ENCODE data around the gene GABRB3.

The GABRB3 gene

GRCh38 chr15:26632500-26632899 lies 140.4 kb downstream of the GABRB3 start:
- Mint-ChIP-seq H3K27ac (ENCODE audit: low read depth) (no peak overlapping the region), H3K9me3 (peaks cover 23% of the 10 kb centered on the region), H3K36me3 (ENCODE audit: insufficient read depth) (no peaks in the 10 kb centered on the region), H3K4me1 (no peaks in the 10 kb centered on the region), H3K27me3 (no peaks in the 10 kb centered on the region), H3K4me3 (no peak overlapping the region)
- DNase-seq (ENCODE audit: low spot score in 2 of 2) (no peak), ATAC-seq (replicated peaks; ENCODE audit: extremely low read depth, poor library complexity, severe bottlenecking) (no peak)

GRCh38 chr15:26631894-26632293 lies 141.0 kb downstream of the GABRB3 start:
- ATAC-seq (replicated peaks; ENCODE audit: extremely low read depth, poor library complexity, severe bottlenecking): no peak
- H3K27me3 Mint-ChIP-seq: no peaks in the 10 kb centered on the region
- H3K36me3 Mint-ChIP-seq (ENCODE audit: insufficient read depth): no peaks in the 10 kb centered on the region
- H3K4me1 Mint-ChIP-seq: no peaks in the 10 kb centered on the region
- no peak for DNase-seq (ENCODE audit: low spot score in 2 of 2)
- H3K27ac Mint-ChIP-seq (ENCODE audit: low read depth): no peak overlapping the region
- H3K4me3 Mint-ChIP-seq: no peak overlapping the region
- peaks cover 23% of the 10 kb centered on the region for H3K9me3 Mint-ChIP-seq

- ATAC-seq (replicated peaks; ENCODE audit: extremely low read depth, poor library complexity, severe bottlenecking): no peak
- Mint-ChIP-seq H3K4me3 (no peak overlapping the region), H3K4me1 (no peaks in the 10 kb centered on the region), H3K9me3 (peaks cover 15% of the 10 kb centered on the region), H3K27ac (ENCODE audit: low read depth) (no peak overlapping the region), H3K27me3 (no peaks in the 10 kb centered on the region), H3K36me3 (ENCODE audit: insufficient read depth) (no peaks in the 10 kb centered on the region)
- DNase-seq (ENCODE audit: low spot score in 2 of 2): no peak
These were observed 142.0 kb downstream of the GABRB3 start for GRCh38 chr15:26630857-26631256.

GRCh38 chr15:26628879-26629529 lies 143.9 kb downstream of the GABRB3 start:
- DNase-seq (ENCODE audit: low spot score in 2 of 2) (no peak), ATAC-seq (replicated peaks; ENCODE audit: extremely low read depth, poor library complexity, severe bottlenecking) (no peak)
- H3K36me3 Mint-ChIP-seq (ENCODE audit: insufficient read depth): no peaks in the 10 kb centered on the region
- no peak overlapping the region for H3K27ac Mint-ChIP-seq (ENCODE audit: low read depth)
- H3K27me3 Mint-ChIP-seq: no peaks in the 10 kb centered on the region
- H3K4me3 Mint-ChIP-seq: no peak overlapping the region
- no peaks in the 10 kb centered on the region for H3K4me1 Mint-ChIP-seq
- H3K9me3 Mint-ChIP-seq: peaks cover 15% of the 10 kb centered on the region

GRCh38 chr15:26628071-26628470 lies 144.8 kb downstream of the GABRB3 start:
- peaks cover 15% of the 10 kb centered on the region for H3K9me3 Mint-ChIP-seq
- no peak for ATAC-seq (replicated peaks; ENCODE audit: extremely low read depth, poor library complexity, severe bottlenecking)
- no peak overlapping the region for H3K27ac Mint-ChIP-seq (ENCODE audit: low read depth)
- H3K36me3 Mint-ChIP-seq (ENCODE audit: insufficient read depth): no peaks in the 10 kb centered on the region
- H3K4me3 Mint-ChIP-seq: no peak overlapping the region
- H3K4me1 Mint-ChIP-seq: no peaks in the 10 kb centered on the region
- no peaks in the 10 kb centered on the region for H3K27me3 Mint-ChIP-seq
- no peak for DNase-seq (ENCODE audit: low spot score in 2 of 2)

- no peaks in the 10 kb centered on the region for H3K4me1 Mint-ChIP-seq
- no peak overlapping the region for H3K27ac Mint-ChIP-seq (ENCODE audit: low read depth)
- H3K27me3 Mint-ChIP-seq: no peaks in the 10 kb centered on the region
- DNase-seq (ENCODE audit: low spot score in 2 of 2) (no peak), ATAC-seq (replicated peaks; ENCODE audit: extremely low read depth, poor library complexity, severe bottlenecking) (no peak)
- H3K36me3 Mint-ChIP-seq (ENCODE audit: insufficient read depth): no peaks in the 10 kb centered on the region
- H3K9me3 Mint-ChIP-seq: peaks cover 15% of the 10 kb centered on the region
- no peak overlapping the region for H3K4me3 Mint-ChIP-seq
These were observed 148.7 kb downstream of the GABRB3 start for GRCh38 chr15:26624128-26624527.

- H3K27ac Mint-ChIP-seq (ENCODE audit: low read depth): no peak overlapping the region
- no peak overlapping the region for H3K4me3 Mint-ChIP-seq
- no peak for ATAC-seq (replicated peaks; ENCODE audit: extremely low read depth, poor library complexity, severe bottlenecking)
These were observed 149.8 kb downstream of the GABRB3 start for GRCh38 chr15:26623071-26623470.

GRCh38 chr15:26621816-26622215 lies 151.1 kb downstream of the GABRB3 start:
- no peak overlapping the region for H3K4me3 Mint-ChIP-seq
- no peak overlapping the region for H3K27ac Mint-ChIP-seq (ENCODE audit: low read depth)
- no peaks in the 10 kb centered on the region for H3K27me3 Mint-ChIP-seq
- DNase-seq (ENCODE audit: low spot score in 2 of 2): no peak
- no peak for ATAC-seq (replicated peaks; ENCODE audit: extremely low read depth, poor library complexity, severe bottlenecking)
- peaks cover 6% of the 10 kb centered on the region for H3K9me3 Mint-ChIP-seq
- no peaks in the 10 kb centered on the region for H3K36me3 Mint-ChIP-seq (ENCODE audit: insufficient read depth)
- no peaks in the 10 kb centered on the region for H3K4me1 Mint-ChIP-seq

More at GRCh38 chr15:26623071-26623470, 149.8 kb downstream of the GABRB3 start:
- Mint-ChIP-seq H3K9me3 (peaks cover 15% of the 10 kb centered on the region), H3K4me1 (no peaks in the 10 kb centered on the region), H3K27me3 (no peaks in the 10 kb centered on the region), H3K36me3 (ENCODE audit: insufficient read depth) (no peaks in the 10 kb centered on the region)
- DNase-seq (ENCODE audit: low spot score in 2 of 2): no peak

- ATAC-seq (replicated peaks; ENCODE audit: extremely low read depth, poor library complexity, severe bottlenecking): no peak
These were observed 152.1 kb downstream of the GABRB3 start for GRCh38 chr15:26620528-26621458.

GRCh38 chr15:26615927-26616302 lies 157.0 kb downstream of the GABRB3 start:
- peaks cover 15% of the 10 kb centered on the region for H3K9me3 Mint-ChIP-seq
- no peaks in the 10 kb centered on the region for H3K27me3 Mint-ChIP-seq
- H3K36me3 Mint-ChIP-seq (ENCODE audit: insufficient read depth): no peaks in the 10 kb centered on the region
- H3K4me3 Mint-ChIP-seq: no peak overlapping the region
- no peak overlapping the region for H3K27ac Mint-ChIP-seq (ENCODE audit: low read depth)
- ATAC-seq (replicated peaks; ENCODE audit: extremely low read depth, poor library complexity, severe bottlenecking) (no peak), DNase-seq (ENCODE audit: low spot score in 2 of 2) (no peak)
- no peaks in the 10 kb centered on the region for H3K4me1 Mint-ChIP-seq

More at GRCh38 chr15:26620528-26621458, 152.1 kb downstream of the GABRB3 start:
- no peaks in the 10 kb centered on the region for H3K36me3 Mint-ChIP-seq (ENCODE audit: insufficient read depth)
- no peak for DNase-seq (ENCODE audit: low spot score in 2 of 2)
- H3K27ac Mint-ChIP-seq (ENCODE audit: low read depth): no peak overlapping the region
- no peaks in the 10 kb centered on the region for H3K27me3 Mint-ChIP-seq
- H3K4me1 Mint-ChIP-seq: no peaks in the 10 kb centered on the region
- H3K4me3 Mint-ChIP-seq: no peak overlapping the region
- H3K9me3 Mint-ChIP-seq: peaks cover 6% of the 10 kb centered on the region

- no peaks in the 10 kb centered on the region for H3K27me3 Mint-ChIP-seq
- H3K4me3 Mint-ChIP-seq: no peak overlapping the region
- no peaks in the 10 kb centered on the region for H3K36me3 Mint-ChIP-seq (ENCODE audit: insufficient read depth)
- H3K9me3 Mint-ChIP-seq: peaks cover 19% of the 10 kb centered on the region
- DNase-seq (ENCODE audit: low spot score in 2 of 2) (no peak), ATAC-seq (replicated peaks; ENCODE audit: extremely low read depth, poor library complexity, severe bottlenecking) (no peak)
- H3K4me1 Mint-ChIP-seq: no peaks in the 10 kb centered on the region
- H3K27ac Mint-ChIP-seq (ENCODE audit: low read depth): no peak overlapping the region
These were observed 157.5 kb downstream of the GABRB3 start for GRCh38 chr15:26615188-26615926.

GRCh38 chr15:26614734-26615133 lies 158.1 kb downstream of the GABRB3 start:
- H3K4me3 Mint-ChIP-seq: no peak overlapping the region
- ATAC-seq (replicated peaks; ENCODE audit: extremely low read depth, poor library complexity, severe bottlenecking): no peak
- H3K36me3 Mint-ChIP-seq (ENCODE audit: insufficient read depth): no peaks in the 10 kb centered on the region
- no peak overlapping the region for H3K27ac Mint-ChIP-seq (ENCODE audit: low read depth)
- H3K4me1 Mint-ChIP-seq: no peaks in the 10 kb centered on the region
- no peak for DNase-seq (ENCODE audit: low spot score in 2 of 2)
- peaks cover 22% of the 10 kb centered on the region for H3K9me3 Mint-ChIP-seq
- no peaks in the 10 kb centered on the region for H3K27me3 Mint-ChIP-seq

Data from central memory CD8-positive, alpha-beta T cell (primary cell).